Loucy (cell line): ENCODE data around the gene IST1.

Experiments
- H2AFZ ChIP-seq: fragments of 200-600 bp; sonication (generic); 2 replicates; pipeline ENCODE4 v1.6.0; 2016; ENCODE audit warnings: antibody characterized with exemption, mild to moderate bottlenecking, low read length, moderate library complexity
- H3F3A ChIP-seq: fragments of 200-600 bp; 2 replicates; pipeline ENCODE4 v1.6.0; 2016; ENCODE audit warnings: antibody characterized with exemption, low read depth, mild to moderate bottlenecking
- H3K27me3 ChIP-seq: fragments of 200-600 bp; sonication (generic); 2 replicates; pipeline ENCODE4 v1.6.1; 2014; ENCODE audit warnings: low read length, mild to moderate bottlenecking; ENCODE audit not compliant: insufficient read depth, poor library complexity, severe bottlenecking
- H3K36me3 ChIP-seq: fragments of 200-600 bp; sonication (generic); 2 replicates; pipeline ENCODE4 v1.6.1; 2016; ENCODE audit warnings: low read length; ENCODE audit not compliant: insufficient read depth
- H3K4me1 ChIP-seq: fragments of 200-600 bp; sonication (generic); 2 replicates; pipeline ENCODE4 v1.5.1; 2014; ENCODE audit warnings: low read length, mild to moderate bottlenecking; ENCODE audit not compliant: insufficient read depth, poor library complexity, severe bottlenecking
- H3K4me2 ChIP-seq: fragments of 200-600 bp; sonication (generic); 2 replicates; pipeline ENCODE4 v1.6.0; 2014; ENCODE audit warnings: antibody characterized with exemption, low read length, low read depth, mild to moderate bottlenecking; ENCODE audit not compliant: poor library complexity, severe bottlenecking
- H3K4me3 ChIP-seq: fragments of 200-600 bp; sonication (generic); 2 replicates; pipeline ENCODE4 v1.5.1; 2014; ENCODE audit warnings: low read length, mild to moderate bottlenecking, mixed read lengths; ENCODE audit not compliant: poor library complexity, severe bottlenecking
- H3K79me2 ChIP-seq: fragments of 200-600 bp; sonication (generic); 2 replicates; pipeline ENCODE4 v1.6.1; 2014; ENCODE audit warnings: low read length; ENCODE audit not compliant: insufficient read depth
- H3K9ac ChIP-seq: fragments of 200-600 bp; sonication (generic); 2 replicates; pipeline ENCODE4 v1.6.0; 2014; ENCODE audit warnings: mild to moderate bottlenecking, low read depth, low read length, moderate library complexity; ENCODE audit not compliant: poor library complexity, severe bottlenecking
- H3K9me2 ChIP-seq: fragments of 200-600 bp; sonication (generic); replicated peaks from 2 replicates; pipeline ENCODE4 v1.6.1; 2016; ENCODE audit warnings: low read depth, low read length, mixed read lengths
- H3K9me3 ChIP-seq: fragments of 200-600 bp; sonication (generic); 2 replicates; pipeline ENCODE4 v1.6.1; 2014; ENCODE audit warnings: mild to moderate bottlenecking, antibody characterized with exemption, low read length, low read depth; ENCODE audit not compliant: insufficient read depth
- H4K20me1 ChIP-seq: fragments of 200-600 bp; sonication (generic); 2 replicates; pipeline ENCODE4 v1.6.0; 2014; ENCODE audit warnings: antibody characterized with exemption, low read length, mild to moderate bottlenecking; ENCODE audit not compliant: insufficient read depth, poor library complexity, severe bottlenecking
- EZH2phosphoT487 ChIP-seq: fragments of 200-600 bp; IDR thresholded peaks from 2 replicates; pipeline ENCODE4 v1.6.1; 2018; ENCODE audit warnings: antibody characterized with exemption, mild to moderate bottlenecking, moderate library complexity, borderline replicate concordance
- TF ChIP-seq, protein P1 (sequence below): fragments of 200-600 bp; sonication (generic); conservative IDR thresholded peaks from 2 replicates; pipeline ENCODE4 v1.5.1; 2014; ENCODE audit warnings: mild to moderate bottlenecking, antibody characterized with exemption, low read length

IST1 gene

DNA sequence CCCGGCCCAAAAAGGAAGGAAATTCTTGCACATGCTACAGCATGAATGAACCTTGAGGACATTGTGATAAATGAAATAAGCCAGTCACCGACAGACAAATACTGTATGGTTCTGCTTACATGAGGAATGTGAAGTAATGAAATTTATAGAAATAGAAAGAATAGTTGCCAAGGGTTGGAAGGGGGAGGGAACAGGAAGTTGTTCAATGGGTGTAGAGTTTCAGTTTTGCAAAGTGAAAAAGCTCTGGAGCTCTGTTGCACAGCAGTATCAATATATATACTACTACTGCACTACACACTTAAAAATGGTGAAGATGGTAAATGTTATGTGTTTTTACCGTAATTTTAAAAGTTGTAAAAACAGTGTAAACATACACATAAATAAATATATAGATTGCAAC lies 61.2 kb downstream of the IST1 start:
- Histone ChIP-seq H2AFZ (peak overlapping the region; percentile 72; the same call in 1 of the 2 replicates), H3K4me2 (peak overlapping the region; percentile 35)

DNA sequence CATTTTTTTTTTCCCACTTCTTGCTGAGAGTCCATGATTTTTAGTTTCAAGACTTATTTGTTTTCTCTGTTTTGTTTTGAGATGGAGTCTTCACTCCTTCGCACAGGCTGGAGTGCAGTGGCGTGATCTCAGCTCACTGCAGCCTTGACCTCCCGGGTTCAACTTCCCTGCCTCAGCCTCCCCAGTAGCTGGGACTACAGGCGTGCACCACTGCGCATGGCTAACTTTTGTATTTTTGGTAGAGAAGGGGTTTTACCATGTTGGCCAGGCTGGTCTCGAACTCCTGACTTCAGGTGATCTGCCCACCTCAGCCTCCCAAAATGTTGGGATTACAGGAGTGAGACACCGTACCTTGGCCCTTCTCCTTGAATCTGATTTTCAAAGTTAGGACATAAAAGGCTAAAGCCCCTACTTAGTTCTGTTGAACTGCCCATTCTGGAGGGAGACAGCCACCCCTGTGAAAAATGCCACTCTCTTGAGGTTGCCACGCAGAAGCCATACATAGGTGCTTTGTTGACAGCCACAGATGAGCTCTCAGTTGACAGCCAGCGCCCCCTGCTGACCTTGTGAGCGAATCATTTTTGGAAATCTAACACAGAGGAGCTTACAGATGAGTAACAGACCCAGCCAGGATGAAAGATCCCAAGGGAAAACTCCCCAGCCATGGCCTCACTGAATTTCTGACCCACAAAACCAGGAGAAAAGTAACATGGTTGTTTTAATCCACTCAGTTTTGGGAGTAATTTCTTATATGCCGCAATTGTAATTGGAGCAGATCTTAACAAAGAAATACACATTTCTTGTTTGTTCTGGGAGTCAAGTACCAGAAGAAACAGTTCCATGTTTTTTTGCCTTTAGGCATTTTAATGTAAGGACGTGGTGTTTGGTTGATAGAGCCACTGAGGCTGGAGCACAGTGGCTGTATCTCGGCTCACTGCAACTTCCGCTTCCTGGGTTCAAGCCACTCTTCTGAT lies 66.0 kb downstream of the IST1 start:
- Histone ChIP-seq H3K27me3 (no peaks in the 10 kb centered on the region), H3K79me2 (no peaks in the 10 kb centered on the region), H2AFZ (0 out of 2 replicates have a peak overlapping the region, but pooled peaks have one; percentile 35), H3K9me3 (no peaks in the 10 kb centered on the region), H3F3A (no peaks in the 10 kb centered on the region), H3K4me3 (no peak overlapping the region), H4K20me1 (no peaks in the 10 kb centered on the region), H3K9me2 (no peaks in the 10 kb centered on the region), H3K36me3 (no peaks in the 10 kb centered on the region), H3K4me1 (peaks cover 12% of the 10 kb centered on the region), H3K9ac (no peak overlapping the region), H3K4me2 (no peak overlapping the region)
- TF ChIP-seq, protein P1, sequence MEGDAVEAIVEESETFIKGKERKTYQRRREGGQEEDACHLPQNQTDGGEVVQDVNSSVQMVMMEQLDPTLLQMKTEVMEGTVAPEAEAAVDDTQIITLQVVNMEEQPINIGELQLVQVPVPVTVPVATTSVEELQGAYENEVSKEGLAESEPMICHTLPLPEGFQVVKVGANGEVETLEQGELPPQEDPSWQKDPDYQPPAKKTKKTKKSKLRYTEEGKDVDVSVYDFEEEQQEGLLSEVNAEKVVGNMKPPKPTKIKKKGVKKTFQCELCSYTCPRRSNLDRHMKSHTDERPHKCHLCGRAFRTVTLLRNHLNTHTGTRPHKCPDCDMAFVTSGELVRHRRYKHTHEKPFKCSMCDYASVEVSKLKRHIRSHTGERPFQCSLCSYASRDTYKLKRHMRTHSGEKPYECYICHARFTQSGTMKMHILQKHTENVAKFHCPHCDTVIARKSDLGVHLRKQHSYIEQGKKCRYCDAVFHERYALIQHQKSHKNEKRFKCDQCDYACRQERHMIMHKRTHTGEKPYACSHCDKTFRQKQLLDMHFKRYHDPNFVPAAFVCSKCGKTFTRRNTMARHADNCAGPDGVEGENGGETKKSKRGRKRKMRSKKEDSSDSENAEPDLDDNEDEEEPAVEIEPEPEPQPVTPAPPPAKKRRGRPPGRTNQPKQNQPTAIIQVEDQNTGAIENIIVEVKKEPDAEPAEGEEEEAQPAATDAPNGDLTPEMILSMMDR, result peak; percentile 90
- TF ChIP-seq EZH2phosphoT487, result no peak

More for the DNA sequence above, 61.2 kb downstream of the IST1 start:
- no peaks in the 10 kb centered on the region for H3K9me3 ChIP-seq
- H3F3A ChIP-seq, result no peaks in the 10 kb centered on the region
- TF ChIP-seq EZH2phosphoT487, result no peak
- TF ChIP-seq, protein P1, result no peak
- no peaks in the 10 kb centered on the region for H3K9me2 ChIP-seq
- no peaks in the 10 kb centered on the region for H4K20me1 ChIP-seq
- H3K9ac ChIP-seq, result no peak overlapping the region
- no peaks in the 10 kb centered on the region for H3K79me2 ChIP-seq
- no peaks in the 10 kb centered on the region for H3K36me3 ChIP-seq
- H3K4me1 ChIP-seq, result peaks cover 5% of the 10 kb centered on the region
- H3K27me3 ChIP-seq, result no peaks in the 10 kb centered on the region
- no peak overlapping the region for H3K4me3 ChIP-seq

GRCh38 chr16:71963125-71963875 lies 68.0 kb downstream of the IST1 start:
- H3K27me3 ChIP-seq, result no peaks in the 10 kb centered on the region
- no peak overlapping the region for H2AFZ ChIP-seq
- no peaks in the 10 kb centered on the region for H3K9me3 ChIP-seq
- no peaks in the 10 kb centered on the region for H3K9me2 ChIP-seq
- no peaks in the 10 kb centered on the region for H4K20me1 ChIP-seq
- no peaks in the 10 kb centered on the region for H3K79me2 ChIP-seq
- H3K36me3 ChIP-seq, result no peaks in the 10 kb centered on the region
- H3K4me3 ChIP-seq, result no peak overlapping the region
- TF ChIP-seq, protein P1, result no peak
- no peak for TF ChIP-seq EZH2phosphoT487
- no peak overlapping the region for H3K4me2 ChIP-seq
- H3K4me1 ChIP-seq, result peaks cover 7% of the 10 kb centered on the region
- no peak overlapping the region for H3K9ac ChIP-seq
- no peaks in the 10 kb centered on the region for H3F3A ChIP-seq
